Breast epithelium (tissue), 3 donors: ENCODE data around the gene GINS3.

Source experiments
- POLR2AphosphoS5 ChIP-seq, 3 donors: sonication (generic); formaldehyde crosslinking; IDR thresholded peaks; one replicate each; pipeline ENCODE4 v1.6.1; 2017; ENCODE audit warnings: antibody characterized with exemption in 3 of 3
- TF ChIP-seq, protein P1 (sequence below), 3 donors: fragments of 450-650 bp; IDR thresholded peaks; one replicate each; pipeline ENCODE4 v1.5.1; 2016 to 2017; ENCODE audit warnings: antibody characterized with exemption in 3 of 3, mild to moderate bottlenecking in 3 of 3, moderate library complexity in 3 of 3

DNA sequence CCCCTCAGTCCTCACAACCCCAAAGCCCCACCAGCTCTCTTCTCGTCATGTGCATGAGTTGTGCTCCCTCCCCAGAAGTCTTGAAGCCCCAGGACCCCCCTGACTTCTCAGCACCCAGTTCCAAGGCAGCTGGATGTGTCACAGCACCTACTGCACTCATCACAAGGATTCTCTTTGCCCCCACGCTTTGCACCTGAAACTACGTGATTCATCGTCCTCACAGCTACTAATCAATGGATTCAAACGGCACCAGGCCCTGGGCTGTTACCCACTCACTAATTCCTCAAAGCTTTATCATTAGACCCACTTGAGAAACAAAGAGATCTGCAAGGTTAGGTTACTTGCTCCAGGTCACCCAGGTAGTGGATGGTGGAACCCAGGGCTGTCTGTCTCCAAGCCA lies 62.6 kb downstream of the GINS3 start:
- TF ChIP-seq, protein P1, sequence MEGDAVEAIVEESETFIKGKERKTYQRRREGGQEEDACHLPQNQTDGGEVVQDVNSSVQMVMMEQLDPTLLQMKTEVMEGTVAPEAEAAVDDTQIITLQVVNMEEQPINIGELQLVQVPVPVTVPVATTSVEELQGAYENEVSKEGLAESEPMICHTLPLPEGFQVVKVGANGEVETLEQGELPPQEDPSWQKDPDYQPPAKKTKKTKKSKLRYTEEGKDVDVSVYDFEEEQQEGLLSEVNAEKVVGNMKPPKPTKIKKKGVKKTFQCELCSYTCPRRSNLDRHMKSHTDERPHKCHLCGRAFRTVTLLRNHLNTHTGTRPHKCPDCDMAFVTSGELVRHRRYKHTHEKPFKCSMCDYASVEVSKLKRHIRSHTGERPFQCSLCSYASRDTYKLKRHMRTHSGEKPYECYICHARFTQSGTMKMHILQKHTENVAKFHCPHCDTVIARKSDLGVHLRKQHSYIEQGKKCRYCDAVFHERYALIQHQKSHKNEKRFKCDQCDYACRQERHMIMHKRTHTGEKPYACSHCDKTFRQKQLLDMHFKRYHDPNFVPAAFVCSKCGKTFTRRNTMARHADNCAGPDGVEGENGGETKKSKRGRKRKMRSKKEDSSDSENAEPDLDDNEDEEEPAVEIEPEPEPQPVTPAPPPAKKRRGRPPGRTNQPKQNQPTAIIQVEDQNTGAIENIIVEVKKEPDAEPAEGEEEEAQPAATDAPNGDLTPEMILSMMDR (IDR thresholded peaks at IDR 0.05) = no peak
- TF ChIP-seq POLR2AphosphoS5 (IDR thresholded peaks at IDR 0.05) = no peak
